B cell (primary cell): Measurements from ENCODE around the gene MUC5AC. TPM values are rescaled to one million over a fixed set of nuclear protein-coding genes. Genes with fewer than 3 reads are reported as not detected.

Experiments
- ATAC-seq: fragments of 200-7000 bp; cut with Tn5 transposase; one replicate; pipeline ENCODE4 v1.10.0; 2021; ENCODE audit warnings: low read depth, mild to moderate bottlenecking, moderate number of reproducible peaks, moderate library complexity
- CTCF ChIA-PET: fragments of 350-600 bp; sonication (Branson Sonifier 250); formaldehyde crosslinking; loops from one replicate; lab custom pipeline; 2021; ENCODE audit warnings: antibody characterized with exemption, inconsistent platforms; lab: Charles Lee
- POLR2A ChIA-PET: fragments of 350-600 bp; sonication (Branson Sonifier 250); formaldehyde crosslinking; loops from one replicate; lab custom pipeline; 2021; ENCODE audit warnings: antibody characterized with exemption; lab: Charles Lee
- DNase-seq: peaks from one replicate; pipeline ENCODE4 v3.0.0; 2013
- H2AFZ ChIP-seq: 2 replicates; pipeline ENCODE4 v1.6.1; 2012; ENCODE audit warnings: mild to moderate bottlenecking, low read depth, low read length; ENCODE audit not compliant: insufficient read depth, poor library complexity, severe bottlenecking
- H3K27ac ChIP-seq, 2 donors: 1 replicate in 1 of 2; 2 replicates in 1 of 2; pipeline ENCODE4 v1.5.1; 2012 to 2013; ENCODE audit warnings: low read length in 2 of 2, mild to moderate bottlenecking in 2 of 2, moderate library complexity in 1 of 2
- H3K27me3 ChIP-seq, 4 experiments: fragments of 200-600 bp in 1 of 4; sonication (generic) in 1 of 4; replicated peaks in 1 of 4; 1 replicate in 2 of 4; 2 replicates in 2 of 4; pipeline versions ENCODE4 v1.6.1 to v1.7.0; 2013 to 2016; ENCODE audit warnings: low read length in 3 of 4, mild to moderate bottlenecking in 2 of 4, mixed read lengths in 1 of 4, moderate library complexity in 1 of 4; ENCODE audit not compliant: insufficient read depth in 4 of 4, control insufficient read depth in 3 of 4; ENCODE audit errors: control extremely low read depth in 1 of 4
- H3K36me3 ChIP-seq, 2 experiments: replicated peaks in 1 of 2; 1 replicate in 1 of 2; 2 replicates in 1 of 2; pipeline versions ENCODE4 v1.6.1 to v1.7.1; 2013; ENCODE audit warnings: low read length in 1 of 2; ENCODE audit not compliant: insufficient read depth in 2 of 2, control insufficient read depth in 1 of 2; ENCODE audit errors: control extremely low read depth in 1 of 2, extremely low read depth in 1 of 2
- H3K4me1 ChIP-seq, 2 donors: fragments of 200-600 bp in 1 of 2; sonication (generic) in 1 of 2; 1 replicate in 1 of 2; 2 replicates in 1 of 2; pipeline versions ENCODE4 v1.5.1 to v1.6.1; 2013 to 2017; ENCODE audit warnings: low read length in 2 of 2; ENCODE audit not compliant: control insufficient read depth in 2 of 2, insufficient read depth in 2 of 2
- H3K4me2 ChIP-seq: replicated peaks from 2 replicates; pipeline ENCODE3; 2012; ENCODE audit warnings: mild to moderate bottlenecking, low read depth, low read length; ENCODE audit not compliant: poor library complexity, severe bottlenecking
- H3K4me3 ChIP-seq, 5 experiments: fragments of 200-600 bp in 1 of 5; sonication (generic) in 1 of 5; 1 replicate in 3 of 5; 2 replicates in 2 of 5; pipeline versions ENCODE4 v1.5.1 to v1.7.0; 2011 to 2016; ENCODE audit warnings: low read length in 4 of 5, mild to moderate bottlenecking in 4 of 5, low read depth in 2 of 5, control low read depth in 1 of 5, moderate library complexity in 1 of 5; ENCODE audit not compliant: insufficient read depth in 1 of 5; ENCODE audit errors: control extremely low read depth in 1 of 5, extremely low read depth in 1 of 5
- H3K79me2 ChIP-seq: fragments of 200-600 bp; sonication (generic); one replicate; pipeline ENCODE4 v1.6.0; 2016; ENCODE audit warnings: low read length; ENCODE audit not compliant: control insufficient read depth, insufficient read depth
- H3K9ac ChIP-seq: fragments of 200-600 bp; sonication (generic); 2 replicates; pipeline ENCODE4 v1.6.1; 2017; ENCODE audit warnings: mild to moderate bottlenecking, low read length, moderate library complexity
- H3K9me3 ChIP-seq, 3 donors: one replicate each; pipeline versions ENCODE4 v1.6.1 to v1.7.1; 2013; ENCODE audit warnings: low read length in 2 of 3; ENCODE audit not compliant: control insufficient read depth in 2 of 3, insufficient read depth in 1 of 3; ENCODE audit errors: control extremely low read depth in 1 of 3
- H4K20me1 ChIP-seq: 2 replicates; pipeline ENCODE4 v1.6.0; 2012; ENCODE audit warnings: mild to moderate bottlenecking, low read length; ENCODE audit not compliant: insufficient read depth, control insufficient read depth, poor library complexity, severe bottlenecking
- H3K27ac Mint-ChIP-seq: one replicate; pipeline ENCODE4 v1.8.0; 2021; ENCODE audit warnings: mixed read lengths
- H3K27me3 Mint-ChIP-seq: one replicate; pipeline ENCODE4 v1.8.0; 2021; ENCODE audit warnings: mixed read lengths
- H3K4me1 Mint-ChIP-seq: one replicate; pipeline ENCODE4 v1.8.0; 2021; ENCODE audit warnings: mixed read lengths
- H3K4me3 Mint-ChIP-seq: one replicate; pipeline ENCODE4 v1.8.0; 2021; ENCODE audit warnings: mixed read lengths
- H3K9me3 Mint-ChIP-seq: one replicate; pipeline ENCODE4 v1.8.0; 2022; ENCODE audit warnings: mixed read lengths; ENCODE audit not compliant: insufficient read depth
- EZH2 ChIP-seq: IDR thresholded peaks from 2 replicates; pipeline ENCODE4 v1.6.1; 2012; ENCODE audit warnings: borderline replicate concordance, low read depth, mild to moderate bottlenecking, moderate library complexity, low read length; ENCODE audit not compliant: insufficient read depth, poor library complexity, severe bottlenecking
- WGBS: methylation state at CpG from one replicate; pipeline ENCODE4 v1.1.5; 2013; ENCODE audit warnings: missing lambda C conversion rate; ENCODE audit not compliant: insufficient coverage; 5-methylcytosine and 5-hydroxymethylcytosine counted together
- intact Hi-C: fragments of 100-400 bp; cut with micrococcal nuclease; formaldehyde crosslinking; loops from one replicate; pipeline ENCODE4 v1.10.0; 2022
- polyA plus RNA-seq: library from polyadenylated mRNA; depleted of rRNA; stranded (reverse); fragments of >200 nt; gene quantifications from 2 replicates; pipeline ENCODE4 v1.2.3, GENCODE V29; 2012
- total RNA-seq, 2 donors: library from RNA; stranded (reverse); fragments of 120-200 nt in 1 of 2; gene quantifications; 1 replicate in 1 of 2; 2 replicates in 1 of 2; pipeline versions ENCODE4 v1.2.3 to v1.2.4, GENCODE V29; 2013 to 2022
- TF ChIP-seq, protein P1 (sequence below): fragments of 200-600 bp; IDR thresholded peaks from one replicate; pipeline ENCODE4 v1.8.0; 2022; ENCODE audit warnings: antibody characterized with exemption, mild to moderate bottlenecking

MUC5AC gene
- total and polyA plus RNA-seq, 2 donors (not counting 1 experiment from before 2014, with no cell fraction given) = not detected

DNA sequence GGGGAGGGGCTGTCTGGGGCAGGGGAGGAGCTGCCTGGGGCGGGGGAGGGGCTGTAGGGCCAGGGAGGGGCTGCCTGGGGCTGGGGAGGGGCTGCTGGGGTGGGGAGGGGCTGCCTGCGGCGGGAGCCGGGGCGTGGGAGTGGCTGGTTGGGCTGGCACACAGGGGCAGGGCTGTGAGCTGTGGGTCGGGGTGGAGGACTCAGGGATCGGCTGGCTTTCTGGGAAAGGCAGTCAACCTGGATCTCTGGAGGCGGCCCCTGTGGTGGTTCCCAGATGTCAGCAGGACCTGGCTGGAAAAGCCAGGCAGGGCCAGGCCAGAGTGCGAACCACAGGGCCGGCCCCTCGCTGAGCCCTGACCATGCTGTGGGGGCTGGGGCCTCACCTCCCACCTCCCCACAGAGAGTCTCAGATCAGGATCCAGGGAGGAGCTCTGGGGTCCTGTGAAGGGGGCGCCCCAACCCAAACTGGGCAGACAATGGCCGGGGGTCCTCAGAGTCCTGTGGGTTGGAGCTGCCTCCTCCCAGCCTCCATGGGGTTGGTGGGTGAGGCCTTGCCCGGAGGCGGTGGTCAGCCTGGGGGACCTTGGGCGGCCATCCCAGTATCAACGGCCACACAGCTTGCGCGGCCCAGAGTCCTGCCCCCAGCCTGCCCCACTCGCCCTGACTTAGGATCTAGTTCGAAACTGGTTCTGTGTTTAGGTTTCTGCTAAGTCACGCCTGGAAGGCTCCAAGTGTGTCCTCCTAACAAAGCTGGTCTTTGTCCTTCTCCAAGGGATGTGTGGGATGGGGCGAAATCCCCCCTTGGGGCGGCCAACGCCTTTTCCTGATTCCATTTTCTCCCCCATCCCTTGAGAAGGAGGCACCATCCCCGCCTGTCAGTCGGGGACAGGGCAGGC, 67.0 kb downstream of the MUC5AC start:
- DNase-seq (no peak), ATAC-seq (no peak)
- POLR2A ChIA-PET = no interaction called here
- Histone ChIP-seq H3K79me2 (no peaks in the 10 kb centered on the region), H3K9ac (no peak overlapping the region), H3K36me3 (no peaks in the 10 kb centered on the region), H3K9me3 (no peaks in the 10 kb centered on the region), H3K4me3 (no peak overlapping the region), H3K4me1 (no peaks in the 10 kb centered on the region), H2AFZ (no peak overlapping the region), H3K4me2 (no peak overlapping the region), H3K27ac (no peak overlapping the region), H4K20me1 (no peaks in the 10 kb centered on the region), H3K27me3 (peaks cover 0 to 2% (median 0%) of the 10 kb centered on the region in 4 experiments)
- CTCF ChIA-PET = no interaction called here
- H3K4me3 Mint-ChIP-seq = no peak overlapping the region
- intact Hi-C loops = no loop called here
- no peaks in the 10 kb centered on the region for H3K4me1 Mint-ChIP-seq
- H3K9me3 Mint-ChIP-seq = no peaks in the 10 kb centered on the region
- H3K27ac Mint-ChIP-seq = no peak overlapping the region
- H3K27me3 Mint-ChIP-seq = peaks cover 8% of the 10 kb centered on the region
- TF ChIP-seq, protein P1, sequence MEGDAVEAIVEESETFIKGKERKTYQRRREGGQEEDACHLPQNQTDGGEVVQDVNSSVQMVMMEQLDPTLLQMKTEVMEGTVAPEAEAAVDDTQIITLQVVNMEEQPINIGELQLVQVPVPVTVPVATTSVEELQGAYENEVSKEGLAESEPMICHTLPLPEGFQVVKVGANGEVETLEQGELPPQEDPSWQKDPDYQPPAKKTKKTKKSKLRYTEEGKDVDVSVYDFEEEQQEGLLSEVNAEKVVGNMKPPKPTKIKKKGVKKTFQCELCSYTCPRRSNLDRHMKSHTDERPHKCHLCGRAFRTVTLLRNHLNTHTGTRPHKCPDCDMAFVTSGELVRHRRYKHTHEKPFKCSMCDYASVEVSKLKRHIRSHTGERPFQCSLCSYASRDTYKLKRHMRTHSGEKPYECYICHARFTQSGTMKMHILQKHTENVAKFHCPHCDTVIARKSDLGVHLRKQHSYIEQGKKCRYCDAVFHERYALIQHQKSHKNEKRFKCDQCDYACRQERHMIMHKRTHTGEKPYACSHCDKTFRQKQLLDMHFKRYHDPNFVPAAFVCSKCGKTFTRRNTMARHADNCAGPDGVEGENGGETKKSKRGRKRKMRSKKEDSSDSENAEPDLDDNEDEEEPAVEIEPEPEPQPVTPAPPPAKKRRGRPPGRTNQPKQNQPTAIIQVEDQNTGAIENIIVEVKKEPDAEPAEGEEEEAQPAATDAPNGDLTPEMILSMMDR = no peak
- no peak for TF ChIP-seq EZH2
- WGBS = 79% methylated on average over 25 of the region's 27 CpGs
